SH-SY5Y (cell line): ENCODE measurements around the gene TBXT.

Experiments used
- GATA2 ChIP-seq: IDR thresholded peaks from 2 replicates; pipeline ENCODE4 v1.6.1; 2011; ENCODE audit warnings: mild to moderate bottlenecking, low read depth, low read length
- GATA3 ChIP-seq: IDR thresholded peaks from 2 replicates; pipeline ENCODE4 v1.6.1; 2011; ENCODE audit warnings: low read depth, mild to moderate bottlenecking, low read length, moderate library complexity

- TF ChIP-seq GATA3 (no peak), GATA2 (no peak)
These were observed 29.7 kb upstream of the TBXT start for GRCh38 chr6:166197361-166197760.
